MM.1S (cell line): ENCODE data around the gene TEX38.
A peak's percentile ranks its signal among the peaks of the same experiment; 100 is the strongest.

Experiments
- DNase-seq: peaks from one replicate; pipeline ENCODE4 v3.0.0-alpha.2; 2015
- H2AFZ ChIP-seq: fragments of 300-600 bp; sonication (generic); 2 replicates; pipeline ENCODE4 v1.6.0; 2016; ENCODE audit warnings: antibody characterized with exemption, low read length
- H3F3A ChIP-seq: fragments of 300-600 bp; sonication (generic); 2 replicates; pipeline ENCODE4 v1.6.1; 2016; ENCODE audit warnings: mild to moderate bottlenecking, antibody characterized with exemption, low read length, moderate library complexity, mixed read lengths; ENCODE audit not compliant: insufficient read depth
- H3K27ac ChIP-seq: fragments of 300-600 bp; sonication (generic); 2 replicates; pipeline ENCODE4 v1.5.1; 2016; ENCODE audit warnings: mild to moderate bottlenecking, low read length
- H3K27me3 ChIP-seq: fragments of 300-600 bp; sonication (generic); replicated peaks from 2 replicates; pipeline ENCODE4 v1.6.0; 2016; ENCODE audit warnings: low read length; ENCODE audit not compliant: insufficient read depth
- H3K36me3 ChIP-seq: fragments of 300-600 bp; sonication (generic); replicated peaks from 2 replicates; pipeline ENCODE4 v1.6.1; 2016; ENCODE audit warnings: mild to moderate bottlenecking, low read length, mixed read lengths; ENCODE audit not compliant: insufficient read depth
- H3K4me1 ChIP-seq: fragments of 300-600 bp; sonication (generic); 2 replicates; pipeline ENCODE4 v1.6.1; 2016; ENCODE audit warnings: low read length, mixed read lengths
- H3K4me2 ChIP-seq: fragments of 300-600 bp; sonication (generic); 2 replicates; pipeline ENCODE4 v1.6.0; 2016; ENCODE audit warnings: low read depth, low read length
- H3K4me3 ChIP-seq: fragments of 300-600 bp; sonication (generic); 2 replicates; pipeline ENCODE4 v1.5.1; 2016; ENCODE audit warnings: low read length, mixed read lengths
- H3K79me2 ChIP-seq: fragments of 300-600 bp; sonication (generic); 2 replicates; pipeline ENCODE4 v1.6.1; 2016; ENCODE audit warnings: mixed run types, low read length, mixed read lengths
- H3K9ac ChIP-seq: fragments of 300-600 bp; sonication (generic); 2 replicates; pipeline ENCODE4 v1.6.1; 2016; ENCODE audit warnings: low read length, mixed read lengths
- H3K9me2 ChIP-seq: fragments of 300-600 bp; sonication (generic); replicated peaks from 2 replicates; pipeline ENCODE4 v1.6.1; 2016; ENCODE audit warnings: mild to moderate bottlenecking, low read length, mixed read lengths; ENCODE audit not compliant: insufficient read depth
- H3K9me3 ChIP-seq: fragments of 300-600 bp; sonication (generic); replicated peaks from 2 replicates; pipeline ENCODE4 v1.6.1; 2016; ENCODE audit warnings: mild to moderate bottlenecking, low read length, mixed read lengths; ENCODE audit not compliant: insufficient read depth
- H4K20me1 ChIP-seq: fragments of 300-600 bp; sonication (generic); 2 replicates; pipeline ENCODE4 v1.6.1; 2016; ENCODE audit warnings: mild to moderate bottlenecking, low read length, moderate library complexity, mixed read lengths; ENCODE audit not compliant: insufficient read depth
- CTCF ChIP-seq: fragments of 300-600 bp; sonication (generic); IDR thresholded peaks from 2 replicates; pipeline ENCODE4 v1.5.1; 2016; ENCODE audit warnings: antibody characterized with exemption, low read length, mixed read lengths
- EZH2 ChIP-seq: fragments of 300-600 bp; sonication (generic); optimal IDR thresholded peaks from 2 replicates; pipeline ENCODE3; 2017; ENCODE audit warnings: low read depth, mild to moderate bottlenecking, antibody characterized with exemption, low read length, mixed read lengths
- EZH2phosphoT487 ChIP-seq: fragments of 300-600 bp; sonication (generic); IDR thresholded peaks from 2 replicates; pipeline ENCODE4 v1.6.1; 2018; ENCODE audit warnings: antibody characterized with exemption, low read length

Gene TEX38

GRCh38 chr1:46671554-46671953 lies at the start of gene TEX38:
Gene TEX38 (plus strand): TSS chr1:46671854. CDS start chr1:46671935, 81 bp downstream.
- no peak for DNase-seq
- H3K4me1 ChIP-seq = peaks cover 22% of the 10 kb centered on the region
- H3K9ac ChIP-seq = no peak within 1 kb of the TSS
- TF ChIP-seq CTCF = no peak
- no peak for TF ChIP-seq EZH2
- no peak for TF ChIP-seq EZH2phosphoT487
- no peaks in the 10 kb centered on the region for H3K36me3 ChIP-seq
- H3K79me2 ChIP-seq = peaks cover 13% of the 10 kb centered on the region
- H4K20me1 ChIP-seq = no peaks in the 10 kb centered on the region
- H3K9me2 ChIP-seq = no peaks in the 10 kb centered on the region
- no peak within 1 kb of the TSS for H3K4me3 ChIP-seq
- H3K27ac ChIP-seq = no peak within 1 kb of the TSS
- H3K27me3 ChIP-seq = no peaks in the 10 kb centered on the region
- H2AFZ ChIP-seq = no peak within 1 kb of the TSS
- H3K4me2 ChIP-seq = no peak within 1 kb of the TSS
- H3K9me3 ChIP-seq = no peaks in the 10 kb centered on the region
- H3F3A ChIP-seq = peaks cover 17% of the 10 kb centered on the region

GRCh38 chr1:46621930-46622329 lies 49.7 kb upstream of the TEX38 start:
- DNase-seq = no peak
- no peak overlapping the region for H3K9ac ChIP-seq

GRCh38 chr1:46622344-46622743 lies 49.3 kb upstream of the TEX38 start:
- Histone ChIP-seq H3K36me3 (no peaks in the 10 kb centered on the region), H3F3A (no peaks in the 10 kb centered on the region; the same call in 1 of the 2 replicates), H2AFZ (no peak overlapping the region), H3K4me2 (no peak overlapping the region), H3K4me3 (no peak overlapping the region), H3K9me2 (no peaks in the 10 kb centered on the region), H3K9ac (no peak overlapping the region), H3K27me3 (no peaks in the 10 kb centered on the region), H3K4me1 (peaks cover 17% of the 10 kb centered on the region; the same call in 1 of the 2 replicates), H3K9me3 (no peaks in the 10 kb centered on the region), H3K79me2 (no peaks in the 10 kb centered on the region), H3K27ac (no peak overlapping the region), H4K20me1 (no peaks in the 10 kb centered on the region)
- no peak for TF ChIP-seq EZH2phosphoT487
- peak; percentile 56 for TF ChIP-seq CTCF
- TF ChIP-seq EZH2 = no peak
- DNase-seq = peak; percentile 32

More at GRCh38 chr1:46621930-46622329, 49.7 kb upstream of the TEX38 start:
- H3K27ac ChIP-seq = no peak overlapping the region
- no peaks in the 10 kb centered on the region for H3K9me3 ChIP-seq
- no peak overlapping the region for H2AFZ ChIP-seq
- no peaks in the 10 kb centered on the region for H3K9me2 ChIP-seq
- peaks cover 17% of the 10 kb centered on the region; the same call in 1 of the 2 replicates for H3K4me1 ChIP-seq
- H3K79me2 ChIP-seq = no peaks in the 10 kb centered on the region
- TF ChIP-seq EZH2phosphoT487 (no peak), EZH2 (no peak), CTCF (no peak)
- no peak overlapping the region for H3K4me3 ChIP-seq
- H4K20me1 ChIP-seq = no peaks in the 10 kb centered on the region
- no peak overlapping the region for H3K4me2 ChIP-seq
- no peaks in the 10 kb centered on the region; the same call in 1 of the 2 replicates for H3F3A ChIP-seq
- H3K27me3 ChIP-seq = no peaks in the 10 kb centered on the region
- H3K36me3 ChIP-seq = no peaks in the 10 kb centered on the region
